Activated T-cell treated with anti-CD3 and anti-CD28 coated beads, Interleukin-2, amount 50 U/mL, for 1 hour (primary cell): Measurements from ENCODE around the gene NADSYN1.

Source experiments
- DNase-seq: peaks from one replicate; pipeline ENCODE4 v3.0.0-alpha.2; 2020

Gene NADSYN1

DNA sequence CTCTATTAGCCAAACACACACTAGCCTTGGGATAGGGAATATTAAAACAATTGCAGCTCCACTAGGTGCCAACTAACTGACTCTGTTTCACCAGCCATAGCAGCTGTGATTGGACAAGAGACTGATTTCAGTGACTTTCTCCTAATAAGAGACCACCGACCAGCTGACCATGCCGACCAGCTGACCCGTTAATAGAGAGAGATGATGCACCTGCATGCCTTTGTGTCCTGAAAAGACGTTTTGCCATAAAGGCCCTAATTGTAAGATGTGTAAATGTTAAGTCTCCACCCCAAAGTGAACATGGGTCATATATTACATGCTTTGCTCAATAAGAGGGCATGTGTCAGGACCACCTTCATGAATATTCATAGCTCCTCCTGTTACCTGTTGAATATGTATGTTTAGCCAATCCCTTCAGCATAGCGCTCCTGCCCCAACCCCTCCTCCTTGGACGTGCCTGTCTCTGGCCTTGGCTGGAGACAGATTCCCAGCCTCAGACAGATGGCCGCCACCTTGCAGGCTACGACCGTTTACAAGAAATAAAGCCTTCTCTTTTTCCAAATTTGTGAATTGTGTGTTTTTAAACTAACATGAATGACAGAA lies 1.3 kb upstream of the NADSYN1 start:
- DNase-seq = peak; percentile 21

DNA sequence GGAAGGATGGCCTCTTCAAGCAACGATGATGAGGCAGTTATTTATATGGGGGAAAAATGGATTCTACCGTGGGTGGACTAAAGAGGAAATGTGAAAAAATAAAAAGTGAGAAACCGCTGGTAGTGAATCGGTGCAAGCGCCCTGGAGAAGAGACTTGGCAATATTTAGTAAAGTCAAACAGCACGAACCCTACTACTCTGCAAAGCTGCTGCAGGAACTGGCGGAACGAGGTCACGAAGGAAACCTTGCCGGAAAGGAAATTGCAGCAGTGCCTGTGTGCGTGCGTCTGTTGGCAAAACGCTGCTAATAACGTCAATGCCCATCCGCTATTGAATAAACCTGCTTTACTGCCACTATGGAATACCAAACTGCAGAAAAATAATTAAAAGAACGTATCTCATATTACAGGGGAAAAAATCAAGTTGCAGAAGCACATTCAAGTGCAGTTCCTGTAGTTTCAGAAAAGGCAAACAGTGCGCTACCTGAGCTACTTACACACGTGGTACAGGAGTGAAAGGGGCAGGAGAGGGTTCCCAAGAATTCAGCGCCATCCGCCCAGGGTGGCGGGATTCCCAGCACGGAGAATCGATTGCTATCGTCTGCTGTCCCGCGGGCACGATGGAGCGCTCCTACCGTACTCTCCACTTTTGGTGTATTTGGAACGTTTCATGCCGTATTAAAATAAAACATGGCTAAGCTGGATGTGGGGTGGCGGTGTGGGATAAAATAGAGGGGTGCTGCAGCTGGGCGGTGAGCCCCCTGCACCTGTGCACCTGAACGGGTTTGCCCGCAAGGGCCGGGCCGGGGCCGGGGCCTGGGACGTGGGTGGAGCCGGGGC lies 585 bp upstream of the NADSYN1 start:
- DNase-seq = peak; percentile 61

DNA sequence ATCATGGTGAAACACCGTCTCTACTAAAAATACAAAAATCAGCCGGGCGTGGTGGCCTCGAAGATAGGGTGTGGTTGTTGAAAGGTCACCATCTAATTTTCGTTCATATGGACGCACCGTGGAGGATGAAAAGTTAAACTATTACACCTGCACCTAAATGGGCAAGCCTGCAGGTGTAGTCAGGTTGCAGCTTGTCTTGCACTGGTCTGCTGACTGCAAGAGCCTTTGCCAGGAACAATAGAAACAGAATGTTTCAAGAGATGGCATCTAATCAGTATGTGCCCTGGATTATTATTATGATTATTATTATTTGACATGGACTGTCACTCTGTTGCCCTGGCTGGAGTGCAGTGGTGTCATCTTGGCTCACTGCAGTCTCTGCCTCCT lies 908 bp downstream of the NADSYN1 start:
- no peak for DNase-seq

GRCh38 chr11:71454470-71455113 lies 1.6 kb downstream of the NADSYN1 start:
- DNase-seq = peak; percentile 41

DNA sequence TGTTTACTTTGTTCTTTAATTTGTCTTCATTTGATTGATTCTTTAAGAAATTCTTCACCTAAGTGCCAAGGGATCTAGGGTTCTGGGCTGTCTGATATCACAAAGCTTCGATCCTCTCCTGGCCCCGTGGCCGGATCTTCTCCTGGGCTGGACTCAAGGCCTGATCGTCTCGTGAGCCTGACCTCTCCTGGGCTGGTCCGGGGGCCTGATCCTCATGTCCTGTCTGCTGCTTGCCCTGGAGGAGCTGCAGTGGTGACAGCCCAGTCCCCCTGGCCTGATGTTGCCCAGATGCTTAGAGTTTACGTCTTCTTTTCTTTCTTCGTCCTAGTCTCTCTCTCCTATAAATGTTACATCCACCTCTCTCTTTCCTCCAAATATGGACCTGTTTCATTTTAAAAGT lies 3.3 kb downstream of the NADSYN1 start:
- DNase-seq = peak; percentile 11

- DNase-seq = no peak
These were observed 3.8 kb downstream of the NADSYN1 start for GRCh38 chr11:71456831-71457230.

DNA sequence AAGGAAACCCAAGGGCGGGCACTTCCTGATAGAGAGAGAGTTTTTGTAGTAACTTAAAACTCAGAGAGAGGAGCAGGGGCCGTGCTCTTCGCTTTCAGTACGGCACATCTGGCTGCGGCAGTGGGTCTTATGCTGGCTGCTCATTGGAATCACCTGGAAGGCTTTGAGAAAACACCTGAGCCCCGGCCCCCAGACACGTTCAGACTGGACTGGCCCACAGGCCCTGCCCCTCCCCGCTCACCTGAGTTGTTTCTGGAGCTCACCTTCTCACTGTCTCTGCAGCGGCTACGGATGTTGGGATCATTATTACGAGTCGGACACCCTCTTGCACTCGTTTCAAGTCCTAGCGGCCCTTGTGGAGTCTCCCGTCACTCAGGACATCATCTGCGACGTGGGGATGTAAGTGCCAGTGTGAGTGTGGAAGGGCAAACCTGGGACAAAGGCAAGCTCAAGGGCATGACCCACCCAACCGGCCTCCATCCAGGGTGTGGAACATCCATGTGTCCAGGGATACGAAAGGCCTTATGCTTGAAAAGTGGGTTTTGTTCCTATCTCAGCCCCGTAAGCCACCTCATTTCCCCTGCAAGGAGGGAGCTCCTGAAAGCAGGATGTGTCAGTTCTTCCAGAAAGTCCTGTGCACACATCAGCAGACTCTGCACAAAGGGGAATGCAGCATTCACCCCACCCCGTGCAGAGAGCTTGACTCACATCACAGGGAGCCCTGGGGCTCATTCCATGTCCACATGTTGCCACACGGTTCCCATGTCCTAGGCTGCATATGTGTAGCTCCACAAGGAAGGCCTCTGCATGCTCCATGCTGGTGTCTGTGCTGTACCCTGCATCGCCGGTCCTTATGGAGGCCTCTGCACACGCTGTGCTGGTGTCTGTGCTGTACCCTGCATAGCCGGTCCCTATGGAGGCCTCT lies 5.4 kb downstream of the NADSYN1 start:
- DNase-seq = no peak

- DNase-seq = no peak
These were observed 6.2 kb downstream of the NADSYN1 start for GRCh38 chr11:71459076-71459766.

DNA sequence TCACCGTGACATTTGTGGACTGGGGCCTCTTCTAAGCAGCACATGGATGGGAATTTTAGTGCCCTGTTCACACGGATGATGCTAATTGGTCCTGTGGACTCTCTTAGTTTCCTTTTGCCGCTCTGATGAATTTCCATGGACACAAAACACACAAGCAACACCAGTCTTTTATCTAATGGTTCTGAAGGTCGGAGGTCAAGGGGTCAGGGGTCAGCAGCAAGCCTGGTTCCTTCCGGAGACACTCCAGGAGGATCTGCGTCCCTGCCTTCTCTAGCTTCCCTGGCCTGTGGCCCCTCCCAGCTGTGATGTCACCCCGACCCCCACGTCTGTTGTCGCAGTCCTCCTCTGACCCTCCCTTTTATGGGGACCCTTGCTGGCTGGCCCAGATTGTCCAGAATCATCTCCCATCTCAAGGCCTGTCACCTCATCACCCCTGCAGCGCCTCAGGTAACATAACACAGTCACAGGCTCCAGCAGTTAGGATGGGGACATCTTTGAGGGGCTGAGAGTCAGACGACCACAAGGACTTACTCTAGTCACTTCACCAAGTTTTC lies 6.8 kb downstream of the NADSYN1 start:
- no peak for DNase-seq

DNA sequence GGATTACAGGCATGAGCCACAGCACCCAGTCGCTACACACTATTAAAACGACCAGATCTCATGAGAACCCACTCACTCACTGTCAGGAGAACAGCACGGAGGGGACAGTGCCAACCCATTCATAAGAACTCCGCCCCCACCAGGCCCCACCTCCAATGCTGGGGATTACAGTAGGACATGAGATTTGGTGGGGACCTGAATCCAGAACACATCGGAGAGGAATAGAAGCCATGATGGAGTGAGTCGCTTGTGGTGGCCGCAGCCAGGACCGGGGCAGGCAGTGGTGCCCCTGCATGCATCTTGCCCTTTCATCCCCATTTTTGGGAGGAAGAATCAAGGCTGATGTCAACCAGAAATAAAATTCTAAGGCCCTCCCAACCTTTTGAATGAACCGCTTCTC lies 8.7 kb downstream of the NADSYN1 start:
- DNase-seq = no peak

- no peak for DNase-seq
These were observed 9.7 kb downstream of the NADSYN1 start for GRCh38 chr11:71462726-71463125.

GRCh38 chr11:71463331-71464211 lies 10.6 kb downstream of the NADSYN1 start:
- DNase-seq = no peak

- DNase-seq = no peak
These were observed 12.1 kb downstream of the NADSYN1 start for GRCh38 chr11:71465054-71465453.

GRCh38 chr11:71466358-71466757 lies 13.4 kb downstream of the NADSYN1 start:
- no peak for DNase-seq

DNA sequence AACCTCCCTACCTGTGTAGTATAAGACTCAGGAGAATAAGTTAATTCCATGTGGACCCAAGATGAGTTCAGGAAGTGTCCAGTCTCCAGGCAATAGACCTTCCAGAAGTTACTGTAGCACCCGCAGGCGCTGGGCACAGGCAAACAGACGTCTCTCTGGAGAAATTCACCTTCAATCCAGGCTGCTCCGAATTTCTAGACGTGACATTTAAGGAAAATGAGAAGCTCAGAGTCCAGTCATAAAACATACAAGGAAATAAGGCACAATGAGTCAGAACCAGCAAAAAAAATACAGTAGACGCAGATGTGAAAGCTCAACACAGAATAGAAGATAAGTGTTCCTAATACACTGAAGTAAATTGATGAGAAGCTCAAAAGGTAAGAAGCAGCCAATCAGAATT lies 14.2 kb downstream of the NADSYN1 start:
- no peak for DNase-seq

GRCh38 chr11:71470946-71471345 lies 17.9 kb downstream of the NADSYN1 start:
- no peak for DNase-seq

GRCh38 chr11:71472357-71472885 lies 19.4 kb downstream of the NADSYN1 start:
- no peak for DNase-seq

DNA sequence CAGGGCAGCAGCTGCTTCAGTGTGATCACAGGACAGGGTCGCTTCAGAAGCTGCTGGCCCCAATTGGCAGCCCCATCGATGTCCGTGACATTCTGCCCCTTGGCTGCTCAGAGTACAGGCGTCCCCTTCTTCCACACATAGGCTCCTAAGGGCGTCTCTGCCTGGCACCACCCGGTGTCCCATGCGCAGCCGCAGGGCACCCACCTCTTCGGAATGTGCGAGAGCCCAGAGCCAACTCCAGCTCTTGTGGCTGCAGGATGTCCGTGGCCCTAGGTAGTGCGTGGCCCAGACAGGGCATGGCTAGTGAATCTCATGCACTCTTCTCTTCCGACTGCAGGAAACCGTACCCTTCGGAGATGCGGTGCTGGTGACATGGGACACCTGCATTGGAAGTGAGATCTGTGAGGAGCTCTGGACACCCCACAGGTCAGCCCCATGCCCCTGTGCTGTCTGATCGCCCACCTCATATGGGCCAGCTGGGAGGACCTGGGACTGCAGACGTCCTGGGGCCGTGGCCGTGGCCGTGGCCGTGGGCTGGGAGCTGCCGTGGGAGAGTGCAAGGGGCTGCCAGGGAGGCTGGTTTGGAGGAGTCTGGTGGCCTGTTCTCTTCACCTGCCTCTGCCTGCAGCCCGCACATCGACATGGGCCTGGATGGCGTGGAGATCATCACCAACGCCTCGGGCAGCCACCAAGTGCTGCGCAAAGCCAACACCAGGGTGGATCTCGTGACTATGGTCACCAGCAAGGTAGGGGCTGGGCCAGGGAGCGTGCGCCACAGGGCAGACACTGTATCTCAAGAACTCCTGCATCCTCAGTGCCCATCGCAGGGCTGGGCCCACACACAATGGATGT lies 20.2 kb downstream of the NADSYN1 start:
- DNase-seq = no peak

DNA sequence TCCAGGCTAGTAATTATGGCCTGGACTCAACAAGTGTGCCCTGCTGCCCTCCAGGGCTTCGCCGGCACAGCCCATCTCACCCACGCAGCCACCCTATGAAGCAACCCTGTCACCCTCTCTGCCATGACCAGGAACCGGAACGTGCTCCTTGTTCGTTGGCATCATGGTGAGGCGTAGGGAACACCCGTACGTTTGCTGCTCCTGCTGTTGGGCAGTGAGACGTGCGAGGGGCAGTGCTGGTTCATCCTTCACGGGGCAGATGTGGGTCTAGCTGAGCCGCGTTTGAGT lies 20.7 kb downstream of the NADSYN1 start:
- DNase-seq = no peak
